ENCODE data around the gene KCNE4. TPM values are rescaled to one million over a fixed set of nuclear protein-coding genes. Genes with fewer than 3 reads are reported as not detected.
A peak's percentile ranks its signal among the peaks of the same experiment; 100 is the strongest.

The KCNE4 gene
- total and polyA plus RNA-seq, 2 experiments from 2014 or later: not detected

DNA sequence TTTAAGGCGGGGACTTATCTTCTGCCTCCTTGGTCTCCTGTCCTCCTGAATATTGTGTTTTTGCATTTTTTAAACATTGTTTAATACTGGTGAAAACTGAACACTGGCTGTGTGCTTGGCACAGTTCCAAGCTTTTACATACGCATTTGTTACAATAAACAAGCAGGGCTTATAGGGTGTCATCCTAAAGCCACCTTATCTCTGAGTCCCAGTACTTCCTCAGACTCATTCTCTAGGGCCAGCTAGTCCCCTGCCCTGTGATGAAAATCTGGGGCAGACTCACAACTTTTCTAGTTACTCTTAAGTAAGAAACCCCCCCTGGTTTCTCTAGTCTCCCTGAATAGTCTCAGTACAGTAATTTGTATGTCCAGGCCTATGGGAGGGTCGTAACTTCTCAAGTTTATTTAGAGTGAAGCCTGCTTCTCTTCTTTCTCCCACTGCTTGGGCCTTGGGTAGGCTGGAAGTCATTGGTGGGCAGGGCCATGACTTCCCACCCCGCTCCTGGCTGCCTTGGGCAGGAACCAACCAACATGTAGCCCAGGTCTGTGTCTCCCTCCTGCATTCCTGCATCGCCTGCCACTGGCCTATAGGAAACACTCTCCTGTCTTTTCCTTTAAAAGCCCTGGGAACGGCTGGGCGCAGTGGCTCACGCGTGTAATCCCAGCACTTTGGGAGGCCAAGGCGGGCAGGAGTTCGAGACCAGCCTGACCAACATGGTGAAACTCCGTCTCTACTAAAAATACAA lies 7.7 kb upstream of the KCNE4 start:
- no peaks in the 10 kb centered on the region for H3K4me1 ChIP-seq (ENCODE audit: insufficient read depth)
- H3K27ac Mint-ChIP-seq: no peak overlapping the region
- peaks cover 6% of the 10 kb centered on the region; the same call in 2 of the 3 replicates for H3K36me3 Mint-ChIP-seq (ENCODE audit: low read depth)

More for the DNA sequence above, 7.7 kb upstream of the KCNE4 start:
- Histone ChIP-seq H3K4me3 (no peak overlapping the region), H3K27ac (ENCODE audit: low read depth) (no peak overlapping the region), H3F3A (replicated peaks; ENCODE audit: low read depth) (no peaks in the 10 kb centered on the region), H2AFZ (no peak overlapping the region), H3K4me2 (no peak overlapping the region), H3K79me2 (replicated peaks; ENCODE audit: insufficient read depth) (no peaks in the 10 kb centered on the region), H4K20me1 (replicated peaks; ENCODE audit: insufficient read depth) (no peaks in the 10 kb centered on the region), H3K9me2 (ENCODE audit: insufficient read depth) (0 out of 2 replicates have a peak, but pooled peaks cover 4% of the 10 kb centered on the region), H3K27me3 (ENCODE audit: insufficient read depth) (no peaks in the 10 kb centered on the region), H3K36me3 (ENCODE audit: insufficient read depth) (no peaks in the 10 kb centered on the region)
- peaks cover 4% of the 10 kb centered on the region for H3K27me3 Mint-ChIP-seq (ENCODE audit: insufficient read depth, low read depth, poor library complexity)
- ATAC-seq: peak; percentile 40; the same call in 1 of the 3 replicates
- no peak for DNase-seq (ENCODE audit: low spot score)
- peaks cover 8% of the 10 kb centered on the region; the same call in 2 of the 3 replicates for H3K9me3 Mint-ChIP-seq
- no peak overlapping the region for H3K4me3 Mint-ChIP-seq
- TF ChIP-seq, protein P1, sequence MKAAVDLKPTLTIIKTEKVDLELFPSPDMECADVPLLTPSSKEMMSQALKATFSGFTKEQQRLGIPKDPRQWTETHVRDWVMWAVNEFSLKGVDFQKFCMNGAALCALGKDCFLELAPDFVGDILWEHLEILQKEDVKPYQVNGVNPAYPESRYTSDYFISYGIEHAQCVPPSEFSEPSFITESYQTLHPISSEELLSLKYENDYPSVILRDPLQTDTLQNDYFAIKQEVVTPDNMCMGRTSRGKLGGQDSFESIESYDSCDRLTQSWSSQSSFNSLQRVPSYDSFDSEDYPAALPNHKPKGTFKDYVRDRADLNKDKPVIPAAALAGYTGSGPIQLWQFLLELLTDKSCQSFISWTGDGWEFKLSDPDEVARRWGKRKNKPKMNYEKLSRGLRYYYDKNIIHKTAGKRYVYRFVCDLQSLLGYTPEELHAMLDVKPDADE (IDR thresholded peaks at IDR 0.05): no peak
- TF ChIP-seq JUNB (IDR thresholded peaks at IDR 0.05; ENCODE audit: unreplicated experiment) (no peak), EZH2 (IDR thresholded peaks at IDR 0.05; ENCODE audit: low read depth, unreplicated experiment) (no peak), ZNF114 (CRISPR knock-in tag; IDR thresholded peaks at IDR 0.05) (no peak), POLR2AphosphoS5 (IDR thresholded peaks at IDR 0.05; ENCODE audit: low read depth) (no peak), ZNF331 (CRISPR knock-in tag; IDR thresholded peaks at IDR 0.05; ENCODE audit: low read depth) (no peak), EZH2phosphoT487 (IDR thresholded peaks at IDR 0.05; ENCODE audit: unreplicated experiment) (no peak), CREB1 (CRISPR knock-in tag; IDR thresholded peaks at IDR 0.05; ENCODE audit: low read depth) (no peak), NANOG (IDR thresholded peaks at IDR 0.05; ENCODE audit: borderline replicate concordance) (no peak), STAT1 (IDR thresholded peaks at IDR 0.05; ENCODE audit: unreplicated experiment) (no peak)
- TF ChIP-seq, protein P2, sequence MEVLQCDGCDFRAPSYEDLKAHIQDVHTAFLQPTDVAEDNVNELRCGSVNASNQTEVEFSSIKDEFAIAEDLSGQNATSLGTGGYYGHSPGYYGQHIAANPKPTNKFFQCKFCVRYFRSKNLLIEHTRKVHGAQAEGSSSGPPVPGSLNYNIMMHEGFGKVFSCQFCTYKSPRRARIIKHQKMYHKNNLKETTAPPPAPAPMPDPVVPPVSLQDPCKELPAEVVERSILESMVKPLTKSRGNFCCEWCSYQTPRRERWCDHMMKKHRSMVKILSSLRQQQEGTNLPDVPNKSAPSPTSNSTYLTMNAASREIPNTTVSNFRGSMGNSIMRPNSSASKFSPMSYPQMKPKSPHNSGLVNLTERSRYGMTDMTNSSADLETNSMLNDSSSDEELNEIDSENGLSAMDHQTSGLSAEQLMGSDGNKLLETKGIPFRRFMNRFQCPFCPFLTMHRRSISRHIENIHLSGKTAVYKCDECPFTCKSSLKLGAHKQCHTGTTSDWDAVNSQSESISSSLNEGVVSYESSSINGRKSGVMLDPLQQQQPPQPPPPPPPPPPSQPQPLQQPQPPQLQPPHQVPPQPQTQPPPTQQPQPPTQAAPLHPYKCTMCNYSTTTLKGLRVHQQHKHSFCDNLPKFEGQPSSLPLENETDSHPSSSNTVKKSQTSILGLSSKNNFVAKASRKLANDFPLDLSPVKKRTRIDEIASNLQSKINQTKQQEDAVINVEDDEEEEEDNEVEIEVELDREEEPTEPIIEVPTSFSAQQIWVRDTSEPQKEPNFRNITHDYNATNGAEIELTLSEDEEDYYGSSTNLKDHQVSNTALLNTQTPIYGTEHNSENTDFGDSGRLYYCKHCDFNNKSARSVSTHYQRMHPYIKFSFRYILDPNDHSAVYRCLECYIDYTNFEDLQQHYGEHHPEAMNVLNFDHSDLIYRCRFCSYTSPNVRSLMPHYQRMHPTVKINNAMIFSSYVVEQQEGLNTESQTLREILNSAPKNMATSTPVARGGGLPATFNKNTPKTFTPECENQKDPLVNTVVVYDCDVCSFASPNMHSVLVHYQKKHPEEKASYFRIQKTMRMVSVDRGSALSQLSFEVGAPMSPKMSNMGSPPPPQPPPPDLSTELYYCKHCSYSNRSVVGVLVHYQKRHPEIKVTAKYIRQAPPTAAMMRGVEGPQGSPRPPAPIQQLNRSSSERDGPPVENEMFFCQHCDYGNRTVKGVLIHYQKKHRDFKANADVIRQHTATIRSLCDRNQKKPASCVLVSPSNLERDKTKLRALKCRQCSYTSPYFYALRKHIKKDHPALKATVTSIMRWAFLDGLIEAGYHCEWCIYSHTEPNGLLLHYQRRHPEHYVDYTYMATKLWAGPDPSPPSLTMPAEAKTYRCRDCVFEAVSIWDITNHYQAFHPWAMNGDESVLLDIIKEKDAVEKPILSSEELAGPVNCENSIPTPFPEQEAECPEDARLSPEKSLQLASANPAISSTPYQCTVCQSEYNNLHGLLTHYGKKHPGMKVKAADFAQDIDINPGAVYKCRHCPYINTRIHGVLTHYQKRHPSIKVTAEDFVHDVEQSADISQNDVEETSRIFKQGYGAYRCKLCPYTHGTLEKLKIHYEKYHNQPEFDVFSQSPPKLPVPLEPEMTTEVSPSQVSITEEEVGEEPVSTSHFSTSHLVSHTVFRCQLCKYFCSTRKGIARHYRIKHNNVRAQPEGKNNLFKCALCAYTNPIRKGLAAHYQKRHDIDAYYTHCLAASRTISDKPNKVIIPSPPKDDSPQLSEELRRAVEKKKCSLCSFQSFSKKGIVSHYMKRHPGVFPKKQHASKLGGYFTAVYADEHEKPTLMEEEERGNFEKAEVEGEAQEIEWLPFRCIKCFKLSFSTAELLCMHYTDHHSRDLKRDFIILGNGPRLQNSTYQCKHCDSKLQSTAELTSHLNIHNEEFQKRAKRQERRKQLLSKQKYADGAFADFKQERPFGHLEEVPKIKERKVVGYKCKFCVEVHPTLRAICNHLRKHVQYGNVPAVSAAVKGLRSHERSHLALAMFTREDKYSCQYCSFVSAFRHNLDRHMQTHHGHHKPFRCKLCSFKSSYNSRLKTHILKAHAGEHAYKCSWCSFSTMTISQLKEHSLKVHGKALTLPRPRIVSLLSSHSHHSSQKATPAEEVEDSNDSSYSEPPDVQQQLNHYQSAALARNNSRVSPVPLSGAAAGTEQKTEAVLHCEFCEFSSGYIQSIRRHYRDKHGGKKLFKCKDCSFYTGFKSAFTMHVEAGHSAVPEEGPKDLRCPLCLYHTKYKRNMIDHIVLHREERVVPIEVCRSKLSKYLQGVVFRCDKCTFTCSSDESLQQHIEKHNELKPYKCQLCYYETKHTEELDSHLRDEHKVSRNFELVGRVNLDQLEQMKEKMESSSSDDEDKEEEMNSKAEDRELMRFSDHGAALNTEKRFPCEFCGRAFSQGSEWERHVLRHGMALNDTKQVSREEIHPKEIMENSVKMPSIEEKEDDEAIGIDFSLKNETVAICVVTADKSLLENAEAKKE (CRISPR knock-in tag; IDR thresholded peaks at IDR 0.05): no peak
- TF ChIP-seq, protein P3, sequence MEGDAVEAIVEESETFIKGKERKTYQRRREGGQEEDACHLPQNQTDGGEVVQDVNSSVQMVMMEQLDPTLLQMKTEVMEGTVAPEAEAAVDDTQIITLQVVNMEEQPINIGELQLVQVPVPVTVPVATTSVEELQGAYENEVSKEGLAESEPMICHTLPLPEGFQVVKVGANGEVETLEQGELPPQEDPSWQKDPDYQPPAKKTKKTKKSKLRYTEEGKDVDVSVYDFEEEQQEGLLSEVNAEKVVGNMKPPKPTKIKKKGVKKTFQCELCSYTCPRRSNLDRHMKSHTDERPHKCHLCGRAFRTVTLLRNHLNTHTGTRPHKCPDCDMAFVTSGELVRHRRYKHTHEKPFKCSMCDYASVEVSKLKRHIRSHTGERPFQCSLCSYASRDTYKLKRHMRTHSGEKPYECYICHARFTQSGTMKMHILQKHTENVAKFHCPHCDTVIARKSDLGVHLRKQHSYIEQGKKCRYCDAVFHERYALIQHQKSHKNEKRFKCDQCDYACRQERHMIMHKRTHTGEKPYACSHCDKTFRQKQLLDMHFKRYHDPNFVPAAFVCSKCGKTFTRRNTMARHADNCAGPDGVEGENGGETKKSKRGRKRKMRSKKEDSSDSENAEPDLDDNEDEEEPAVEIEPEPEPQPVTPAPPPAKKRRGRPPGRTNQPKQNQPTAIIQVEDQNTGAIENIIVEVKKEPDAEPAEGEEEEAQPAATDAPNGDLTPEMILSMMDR (conservative IDR thresholded peaks at IDR 0.05; ENCODE audit: low read depth in 2 of 2): no peak
- TF ChIP-seq, protein P4, sequence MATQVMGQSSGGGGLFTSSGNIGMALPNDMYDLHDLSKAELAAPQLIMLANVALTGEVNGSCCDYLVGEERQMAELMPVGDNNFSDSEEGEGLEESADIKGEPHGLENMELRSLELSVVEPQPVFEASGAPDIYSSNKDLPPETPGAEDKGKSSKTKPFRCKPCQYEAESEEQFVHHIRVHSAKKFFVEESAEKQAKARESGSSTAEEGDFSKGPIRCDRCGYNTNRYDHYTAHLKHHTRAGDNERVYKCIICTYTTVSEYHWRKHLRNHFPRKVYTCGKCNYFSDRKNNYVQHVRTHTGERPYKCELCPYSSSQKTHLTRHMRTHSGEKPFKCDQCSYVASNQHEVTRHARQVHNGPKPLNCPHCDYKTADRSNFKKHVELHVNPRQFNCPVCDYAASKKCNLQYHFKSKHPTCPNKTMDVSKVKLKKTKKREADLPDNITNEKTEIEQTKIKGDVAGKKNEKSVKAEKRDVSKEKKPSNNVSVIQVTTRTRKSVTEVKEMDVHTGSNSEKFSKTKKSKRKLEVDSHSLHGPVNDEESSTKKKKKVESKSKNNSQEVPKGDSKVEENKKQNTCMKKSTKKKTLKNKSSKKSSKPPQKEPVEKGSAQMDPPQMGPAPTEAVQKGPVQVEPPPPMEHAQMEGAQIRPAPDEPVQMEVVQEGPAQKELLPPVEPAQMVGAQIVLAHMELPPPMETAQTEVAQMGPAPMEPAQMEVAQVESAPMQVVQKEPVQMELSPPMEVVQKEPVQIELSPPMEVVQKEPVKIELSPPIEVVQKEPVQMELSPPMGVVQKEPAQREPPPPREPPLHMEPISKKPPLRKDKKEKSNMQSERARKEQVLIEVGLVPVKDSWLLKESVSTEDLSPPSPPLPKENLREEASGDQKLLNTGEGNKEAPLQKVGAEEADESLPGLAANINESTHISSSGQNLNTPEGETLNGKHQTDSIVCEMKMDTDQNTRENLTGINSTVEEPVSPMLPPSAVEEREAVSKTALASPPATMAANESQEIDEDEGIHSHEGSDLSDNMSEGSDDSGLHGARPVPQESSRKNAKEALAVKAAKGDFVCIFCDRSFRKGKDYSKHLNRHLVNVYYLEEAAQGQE (IDR thresholded peaks at IDR 0.05; ENCODE audit: unreplicated experiment): no peak
- H3K4me1 Mint-ChIP-seq: peaks cover 15% of the 10 kb centered on the region

Data from GM23338 (cell line).